GM18505 (cell line): ENCODE results near the gene ZNF644.
"Not testable (repeated sequence)": the region's sequence is repeated elsewhere in the genome, so short reads cannot be mapped to it uniquely, and the experiment has no call there.

Source experiments
- ATAC-seq: cut with Tn5 transposase; IDR thresholded peaks from one replicate; pipeline ENCODE4 v1.9.1; 2021; ENCODE audit not compliant: unreplicated experiment
- POLR2A ChIP-seq: IDR thresholded peaks from 4 replicates; pipeline ENCODE4 v1.6.1; 2011; ENCODE audit warnings: borderline replicate concordance; ENCODE audit not compliant: insufficient read depth, insufficient read length; ENCODE audit errors: extremely low read depth

The ZNF644 gene

DNA sequence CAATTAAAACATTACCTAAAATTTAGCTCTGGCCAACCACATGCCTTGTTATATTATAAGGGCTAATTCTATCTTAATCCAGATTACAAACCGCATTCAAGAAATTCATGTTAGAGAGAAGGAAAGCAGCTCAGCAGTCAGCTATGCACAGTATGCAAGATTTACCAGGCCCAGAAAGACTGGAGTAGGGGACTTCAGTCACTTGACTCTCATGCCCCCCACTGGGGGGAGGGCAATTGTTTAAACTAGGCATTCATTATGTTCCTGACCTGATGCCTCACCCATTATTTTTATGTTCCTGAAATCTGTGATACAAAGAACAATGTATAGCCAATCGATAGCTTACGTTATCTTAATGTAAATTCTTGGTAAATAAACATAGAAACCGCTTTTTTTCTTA is 96.9 kb downstream of the ZNF644 start:
- TF ChIP-seq POLR2A: no peak
- no peak for ATAC-seq

DNA sequence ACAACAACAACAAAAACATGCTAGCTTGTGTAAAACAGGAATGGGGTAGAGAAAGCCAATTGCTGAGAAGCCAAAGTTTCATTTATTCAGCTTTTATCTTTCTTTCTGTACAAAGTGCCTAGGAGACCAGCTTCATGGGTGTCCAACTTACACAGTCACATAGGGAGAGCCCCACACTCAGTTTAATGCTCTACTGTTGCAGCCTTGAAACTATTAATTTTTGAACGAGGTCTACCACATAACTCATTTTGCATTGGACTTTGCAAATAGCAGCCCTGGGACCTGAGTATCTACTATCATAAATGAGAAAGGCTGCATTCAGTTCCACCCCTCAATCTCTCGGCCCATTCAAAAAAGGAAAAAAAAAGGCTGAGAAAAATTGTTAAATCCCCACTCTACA is 98.8 kb downstream of the ZNF644 start:
- TF ChIP-seq POLR2A: no peak
- ATAC-seq: no peak

GRCh38 chr1:90922202-90922601 is 99.6 kb downstream of the ZNF644 start:
- no peak for ATAC-seq
- TF ChIP-seq POLR2A: no peak

DNA sequence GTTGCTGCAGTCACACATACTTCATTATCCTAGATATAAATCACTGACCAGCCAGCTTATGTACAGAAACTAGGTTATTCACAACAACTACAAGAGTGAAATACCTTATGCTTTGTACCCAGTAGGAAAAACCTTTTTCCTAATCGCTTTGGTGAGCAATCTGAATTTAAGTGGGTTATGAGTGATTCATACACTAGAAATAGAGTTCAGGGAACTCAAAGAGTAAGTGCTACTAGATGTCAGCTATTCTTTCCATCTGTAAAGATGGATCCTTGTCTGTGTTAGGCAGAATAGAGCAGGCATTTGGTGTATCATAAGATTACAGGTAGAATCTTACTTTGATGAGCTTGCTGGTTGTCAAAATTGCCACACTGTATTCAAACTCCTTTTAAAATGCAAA is 101.9 kb downstream of the ZNF644 start:
- TF ChIP-seq POLR2A: no peak
- no peak for ATAC-seq

GRCh38 chr1:90919190-90919719 is 102.6 kb downstream of the ZNF644 start:
- TF ChIP-seq POLR2A: no peak
- no peak for ATAC-seq

DNA sequence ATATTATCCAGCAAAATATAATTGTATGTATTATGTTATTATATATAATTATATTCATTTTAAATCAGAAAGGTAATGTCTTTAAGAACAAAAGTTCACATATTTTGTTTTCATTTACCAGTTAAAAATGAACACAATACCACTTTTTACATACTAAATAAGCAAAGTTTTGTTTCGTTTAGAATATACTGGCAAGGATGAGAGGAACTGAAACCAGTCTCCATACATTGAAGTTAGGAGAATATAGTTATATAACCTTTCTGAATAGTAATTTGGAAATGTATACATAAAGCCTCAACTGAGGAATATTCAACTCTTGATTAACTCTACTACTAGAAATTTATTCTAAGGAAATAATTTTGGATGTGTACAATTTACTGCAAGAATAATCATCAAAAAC is 110.5 kb downstream of the ZNF644 start:
- no peak for ATAC-seq
- TF ChIP-seq POLR2A: no peak

DNA sequence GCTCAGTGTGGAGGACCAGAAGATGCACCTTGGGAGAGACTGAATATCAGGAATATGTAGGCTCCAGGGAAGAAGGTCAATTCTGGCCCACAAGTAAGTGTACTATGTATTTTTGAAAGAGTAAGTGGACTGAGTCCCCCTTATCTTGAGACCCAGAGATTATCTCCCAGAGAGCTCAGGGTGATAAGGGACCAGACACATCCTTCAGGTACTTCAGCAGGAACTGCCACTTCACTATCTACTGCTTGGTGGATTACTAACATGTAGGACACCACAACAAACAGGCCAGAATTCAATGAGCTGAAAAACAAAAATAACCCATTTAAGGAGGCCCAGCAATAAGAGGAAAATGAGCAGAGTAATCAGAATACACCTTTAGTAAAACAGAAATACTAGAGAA is 119.2 kb downstream of the ZNF644 start:
- TF ChIP-seq POLR2A: no peak
- ATAC-seq: no peak

GRCh38 chr1:90899263-90899662 is 122.6 kb downstream of the ZNF644 start:
- no peak for TF ChIP-seq POLR2A
- ATAC-seq: no peak

GRCh38 chr1:90893679-90894078 is 128.2 kb downstream of the ZNF644 start:
- not testable (repeated sequence) for ATAC-seq

DNA sequence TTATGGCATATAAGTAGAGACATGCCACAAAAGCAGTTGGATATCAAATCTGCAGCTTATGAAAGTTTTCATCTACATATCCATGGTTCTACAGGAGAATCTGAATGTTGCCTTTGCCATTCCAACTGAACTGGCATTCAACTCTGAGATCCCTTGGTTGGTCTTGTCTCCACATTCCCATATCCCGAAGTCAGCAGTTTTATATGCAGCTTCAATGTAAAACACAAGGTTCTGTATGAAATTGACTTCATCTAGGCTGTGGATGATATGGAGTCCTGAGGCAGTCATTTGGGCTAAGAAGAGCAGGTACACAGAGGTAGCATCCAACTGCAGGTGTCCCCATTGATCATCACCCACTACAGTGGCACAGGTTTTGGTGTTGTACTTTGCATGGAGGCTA is 129.0 kb downstream of the ZNF644 start:
- not testable (repeated sequence) for ATAC-seq

- ATAC-seq: not testable (repeated sequence)
These were observed 129.6 kb downstream of the ZNF644 start for GRCh38 chr1:90892196-90892595.

DNA sequence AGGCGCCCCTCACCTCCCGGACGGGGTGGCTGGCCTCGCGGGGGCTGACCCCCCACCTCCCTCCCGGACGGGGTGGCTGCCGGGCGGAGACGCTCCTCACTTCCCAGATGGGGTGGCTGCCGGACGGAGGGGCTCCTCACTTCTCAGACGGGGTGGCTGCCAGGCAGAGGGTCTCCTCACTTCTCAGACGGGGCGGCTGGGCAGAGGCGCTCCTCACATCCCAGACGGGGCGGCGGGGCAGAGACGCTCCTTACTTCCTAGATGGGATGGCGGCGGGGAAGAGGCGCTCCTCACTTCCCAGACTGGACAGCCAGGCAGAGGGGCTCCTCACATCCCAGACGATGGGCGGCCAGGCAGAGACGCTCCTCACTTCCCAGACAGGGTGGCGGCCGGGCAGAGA is 130.1 kb downstream of the ZNF644 start:
- ATAC-seq: not testable (repeated sequence)

DNA sequence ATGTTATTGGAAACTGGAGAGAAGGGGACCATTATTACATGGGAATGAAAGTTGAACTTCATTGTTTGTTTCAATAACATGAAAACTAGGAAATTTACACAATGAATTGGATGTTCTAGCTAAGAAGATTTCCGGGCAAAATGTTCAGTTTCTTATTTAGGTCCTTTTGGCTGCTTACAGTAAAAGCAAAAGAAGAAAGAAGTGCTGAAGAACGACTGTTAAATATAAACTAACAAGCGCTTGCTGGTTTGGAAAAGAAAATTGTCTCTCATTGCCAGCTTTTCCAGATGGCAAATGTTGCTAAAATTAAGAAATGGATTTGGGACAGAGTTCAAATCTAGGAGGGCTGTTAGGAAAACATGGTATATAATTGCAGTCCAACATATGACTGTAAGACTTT is 139.6 kb downstream of the ZNF644 start:
- no peak for TF ChIP-seq POLR2A
- no peak for ATAC-seq

GRCh38 chr1:90881034-90881433 is 140.8 kb downstream of the ZNF644 start:
- TF ChIP-seq POLR2A: no peak

GRCh38 chr1:90879281-90879680 is 142.6 kb downstream of the ZNF644 start:
- ATAC-seq: no peak
- no peak for TF ChIP-seq POLR2A

More at GRCh38 chr1:90881034-90881433, 140.8 kb downstream of the ZNF644 start:
- no peak for ATAC-seq

DNA sequence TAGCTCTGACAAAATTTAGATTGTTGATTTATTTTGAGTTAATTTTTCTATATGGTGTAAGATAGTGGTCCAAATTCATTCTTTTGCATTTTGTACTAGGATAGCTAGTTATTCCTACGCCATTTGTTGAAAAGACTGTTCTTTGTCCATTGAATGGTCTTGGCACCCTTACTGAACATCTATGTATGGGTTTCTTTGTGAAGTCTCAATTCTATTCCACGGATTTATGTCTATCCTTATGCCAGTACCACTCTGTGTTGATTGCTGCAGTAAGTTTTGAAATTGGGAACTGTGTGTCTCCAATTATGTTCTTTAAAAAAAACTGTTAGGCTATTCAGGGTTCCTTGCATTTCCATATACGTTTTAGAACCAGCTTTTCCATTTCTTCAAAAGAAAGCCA is 145.7 kb downstream of the ZNF644 start:
- no peak for ATAC-seq
- no peak for TF ChIP-seq POLR2A
